Left lung (tissue), 10 donors: ENCODE measurements around the gene RGL1. TPM values are rescaled to one million over a fixed set of nuclear protein-coding genes. Genes with fewer than 3 reads are reported as not detected.

Experiments used
- ATAC-seq: fragments of 200-7000 bp; cut with Tn5 transposase; one replicate; pipeline ENCODE4 v1.9.1; 2020; ENCODE audit warnings: moderate library complexity
- DNase-seq, 4 donors: peaks; one replicate each; pipeline ENCODE4 v3.0.0-alpha.2; 2013 to 2020
- H3K27ac ChIP-seq, 2 donors: fragments of 200-600 bp; sonication (generic) in 1 of 2; one replicate each; pipeline versions ENCODE4 v1.5.0 to v1.8.0; 2020 to 2021
- H3K27me3 ChIP-seq, 2 donors: fragments of 200-600 bp; sonication (generic) in 1 of 2; one replicate each; pipeline versions ENCODE4 v1.5.0 to v1.8.0; 2020 to 2021
- H3K36me3 ChIP-seq, 2 donors: fragments of 200-600 bp; sonication (generic) in 1 of 2; one replicate each; pipeline versions ENCODE4 v1.5.0 to v1.8.0; 2020 to 2021
- H3K4me1 ChIP-seq, 2 donors: fragments of 200-600 bp; one replicate each; pipeline ENCODE4 v1.8.0; 2021
- H3K4me3 ChIP-seq, 2 donors: fragments of 200-600 bp; sonication (generic) in 1 of 2; one replicate each; pipeline versions ENCODE4 v1.5.0 to v1.8.0; 2020 to 2021; ENCODE audit warnings: mild to moderate bottlenecking in 1 of 2
- H3K9me3 ChIP-seq, 2 donors: fragments of 200-600 bp; sonication (generic) in 1 of 2; one replicate each; pipeline versions ENCODE4 v1.5.0 to v1.8.0; 2020 to 2021
- CTCF ChIP-seq, 2 donors: fragments of 200-600 bp; sonication (generic) in 1 of 2; IDR thresholded peaks; one replicate each; pipeline versions ENCODE4 v1.5.0 to v1.8.0; 2021; ENCODE audit warnings: antibody characterized with exemption in 2 of 2
- intact Hi-C, 2 donors: fragments of 100-400 bp; cut with DNase I; formaldehyde crosslinking; loops; one replicate each; pipeline versions ENCODE4 v1.11.2 to v1.14.2; 2022
- polyA plus RNA-seq, 6 donors: library from polyadenylated mRNA; unstranded; fragments of 120-200 nt; gene quantifications; one replicate each; pipeline ENCODE4 v1.2.1, GENCODE V29; 2013; ENCODE audit not compliant: insufficient read length in 6 of 6
- total RNA-seq, 2 donors: library from RNA; stranded (reverse); fragmentation: NEBNext Ultra II Directional; extraction: Animal tissue kit (Norgen Biotek cat#: 25700); gene quantifications; one replicate each; pipeline ENCODE4 v1.2.1, GENCODE V29; 2021
- donor health status: DM: no; HTN: yes; CAD: no.
- donor health status: DM: no; HTN: no; CAD: no.

Gene RGL1
- total and polyA plus RNA-seq, 8 donors: 33.7 to 52.6 (median 40.9) TPM

- Histone ChIP-seq H3K36me3 (peaks cover 0 to 8% of the 10 kb centered on the region in 2 donors), H3K9me3 (no peaks in the 10 kb centered on the region), H3K27me3 (no peaks in the 10 kb centered on the region), H3K4me1 (peaks cover 0 to 37% of the 10 kb centered on the region in 2 donors), H3K27ac (no peak overlapping the region), H3K4me3 (no peak overlapping the region)
- DNase-seq (no peak), ATAC-seq (no peak)
- TF ChIP-seq CTCF (IDR thresholded peaks at IDR 0.05): no peak
- intact Hi-C loops: no loop called here
Measured at GRCh38 chr1:183824291-183824690, 19.4 kb downstream of the RGL1 start.

GRCh38 chr1:183827801-183828200 is 22.9 kb downstream of the RGL1 start:
- Histone ChIP-seq H3K27me3 (no peaks in the 10 kb centered on the region), H3K4me1 (peaks cover 0 to 32% of the 10 kb centered on the region in 2 donors), H3K4me3 (no peak overlapping the region), H3K27ac (no peak overlapping the region), H3K9me3 (no peaks in the 10 kb centered on the region), H3K36me3 (peaks cover 0 to 4% of the 10 kb centered on the region in 2 donors)
- DNase-seq (no peak), ATAC-seq (no peak)
- intact Hi-C loops: no loop called here
- TF ChIP-seq CTCF (IDR thresholded peaks at IDR 0.05): no peak

- TF ChIP-seq CTCF (IDR thresholded peaks at IDR 0.05): no peak
- Histone ChIP-seq H3K36me3 (peaks cover 0 to 4% of the 10 kb centered on the region in 2 donors), H3K4me1 (peaks cover 0 to 35% of the 10 kb centered on the region in 2 donors), H3K4me3 (no peak overlapping the region), H3K27ac (no peak overlapping the region), H3K27me3 (no peaks in the 10 kb centered on the region), H3K9me3 (no peaks in the 10 kb centered on the region)
- intact Hi-C loops: no loop called here
- no peak for ATAC-seq
- no peak for DNase-seq
Measured at GRCh38 chr1:183830389-183830788, 25.5 kb downstream of the RGL1 start.

GRCh38 chr1:183831311-183831710 is 26.4 kb downstream of the RGL1 start:
- ATAC-seq (no peak), DNase-seq (no peak)
- intact Hi-C loops: no loop called here
- H3K27me3 ChIP-seq: no peaks in the 10 kb centered on the region
- H3K36me3 ChIP-seq: peaks cover 0 to 4% of the 10 kb centered on the region in 2 donors
- no peaks in the 10 kb centered on the region for H3K9me3 ChIP-seq
- TF ChIP-seq CTCF (IDR thresholded peaks at IDR 0.05): no peak
- no peak overlapping the region for H3K27ac ChIP-seq
- no peak overlapping the region for H3K4me3 ChIP-seq
- peaks cover 0 to 41% of the 10 kb centered on the region in 2 donors for H3K4me1 ChIP-seq

- Histone ChIP-seq H3K9me3 (no peaks in the 10 kb centered on the region), H3K36me3 (no peaks in the 10 kb centered on the region), H3K27ac (no peak overlapping the region), H3K27me3 (no peaks in the 10 kb centered on the region), H3K4me3 (no peak overlapping the region), H3K4me1 (peaks cover 0 to 31% of the 10 kb centered on the region in 2 donors)
- peak; percentile 41 for ATAC-seq
- no peak for DNase-seq
- intact Hi-C loops: no loop called here
- no peak for TF ChIP-seq CTCF (IDR thresholded peaks at IDR 0.05)
Measured at GRCh38 chr1:183832459-183832858, 27.5 kb downstream of the RGL1 start.
